SK-N-SH treated with all-trans-retinoic acid at 6 μM for 48 hours (cell line): ENCODE measurements around the gene TERB1.

Source experiments
- CSRNP3 ChIP-seq: fragments of 250-450 bp; sonication (Bioruptor Pico); IDR thresholded peaks from 2 replicates; pipeline ENCODE4 v1.5.1; 2021; ENCODE audit warnings: mild to moderate bottlenecking, moderate library complexity
- ZNF70 ChIP-seq: fragments of 450-650 bp; formaldehyde crosslinking; IDR thresholded peaks from 2 replicates; pipeline ENCODE4 v1.5.0; 2020; ENCODE audit warnings: mild to moderate bottlenecking, moderate library complexity
- TF ChIP-seq, protein P1 (sequence below): fragments of 250-450 bp; sonication (Bioruptor Pico); IDR thresholded peaks from 2 replicates; pipeline ENCODE4 v1.8.0; 2020; ENCODE audit warnings: mild to moderate bottlenecking, moderate library complexity, borderline replicate concordance

- TF ChIP-seq, protein P1, sequence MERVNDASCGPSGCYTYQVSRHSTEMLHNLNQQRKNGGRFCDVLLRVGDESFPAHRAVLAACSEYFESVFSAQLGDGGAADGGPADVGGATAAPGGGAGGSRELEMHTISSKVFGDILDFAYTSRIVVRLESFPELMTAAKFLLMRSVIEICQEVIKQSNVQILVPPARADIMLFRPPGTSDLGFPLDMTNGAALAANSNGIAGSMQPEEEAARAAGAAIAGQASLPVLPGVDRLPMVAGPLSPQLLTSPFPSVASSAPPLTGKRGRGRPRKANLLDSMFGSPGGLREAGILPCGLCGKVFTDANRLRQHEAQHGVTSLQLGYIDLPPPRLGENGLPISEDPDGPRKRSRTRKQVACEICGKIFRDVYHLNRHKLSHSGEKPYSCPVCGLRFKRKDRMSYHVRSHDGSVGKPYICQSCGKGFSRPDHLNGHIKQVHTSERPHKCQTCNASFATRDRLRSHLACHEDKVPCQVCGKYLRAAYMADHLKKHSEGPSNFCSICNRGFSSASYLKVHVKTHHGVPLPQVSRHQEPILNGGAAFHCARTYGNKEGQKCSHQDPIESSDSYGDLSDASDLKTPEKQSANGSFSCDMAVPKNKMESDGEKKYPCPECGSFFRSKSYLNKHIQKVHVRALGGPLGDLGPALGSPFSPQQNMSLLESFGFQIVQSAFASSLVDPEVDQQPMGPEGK (CRISPR knock-in tag), result no peak
- TF ChIP-seq CSRNP3 (CRISPR knock-in tag), result no peak
- no peak for TF ChIP-seq ZNF70
Measured at GRCh38 chr16:66758086-66758485, 43.3 kb downstream of the TERB1 start.
